Endothelial cell of umbilical vein (primary cell): ENCODE data around the gene CD27. TPM values are rescaled to one million over a fixed set of nuclear protein-coding genes. Genes with fewer than 3 reads are reported as not detected.

Experiments used
- BruUV-seq: library from RNA; stranded (reverse); fragments of 400-500 nt; replicated peaks from 2 replicates; lab custom pipeline; 2021; lab: Mats Ljungman, UMichigan
- CTCF ChIA-PET: fragments of 300-600, 350-600 bp; sonication (Branson Sonifier 250); formaldehyde crosslinking; loops from one replicate; lab custom pipeline; 2021; ENCODE audit warnings: antibody characterized with exemption, inconsistent platforms; lab: Charles Lee
- POLR2A ChIA-PET: fragments of 300-600, 350-600 bp; sonication (Branson Sonifier 250); formaldehyde crosslinking; loops from one replicate; lab custom pipeline; 2021; ENCODE audit warnings: antibody characterized with exemption, inconsistent platforms; lab: Charles Lee
- DNase-seq: peaks from one replicate; pipeline ENCODE4 v3.0.0-alpha.2; 2011; ENCODE audit warnings: low read depth, low spot score
- FAIRE-seq: peaks from 2 replicates; lab custom pipeline; 2011; peaks lifted over from hg19 to GRCh38; lab: Jason Lieb, UNC
- H2AFZ ChIP-seq: 2 replicates; pipeline ENCODE4 v1.6.0; 2012; ENCODE audit warnings: low read depth, low read length, control low read depth, inconsistent platforms
- H3K27ac ChIP-seq: 2 replicates; pipeline ENCODE4 v1.5.1; 2011; ENCODE audit warnings: low read depth, mild to moderate bottlenecking, control low read depth, low read length, moderate library complexity; ENCODE audit not compliant: insufficient read depth
- H3K27me3 ChIP-seq, 2 experiments: 2 replicates each; pipeline versions ENCODE4 v1.6.0 to v1.6.1; 2011; ENCODE audit warnings: low read length in 2 of 2, mixed read lengths in 1 of 2; ENCODE audit not compliant: control insufficient read depth in 2 of 2, insufficient read depth in 2 of 2
- H3K36me3 ChIP-seq, 2 experiments: 2 replicates in 1 of 2; 3 replicates in 1 of 2; pipeline ENCODE4 v1.5.1; 2011; ENCODE audit warnings: low read length in 2 of 2, mild to moderate bottlenecking in 1 of 2, moderate library complexity in 1 of 2; ENCODE audit not compliant: control insufficient read depth in 2 of 2, insufficient read depth in 2 of 2; ENCODE audit errors: extremely low read depth in 1 of 2
- H3K4me1 ChIP-seq: 3 replicates; pipeline ENCODE4 v1.5.1; 2011; ENCODE audit warnings: mild to moderate bottlenecking, low read length; ENCODE audit not compliant: control insufficient read depth, insufficient read depth; ENCODE audit errors: extremely low read depth
- H3K4me2 ChIP-seq: 2 replicates; pipeline ENCODE4 v1.6.1; 2011; ENCODE audit warnings: low read length, control low read depth, mixed read lengths; ENCODE audit not compliant: insufficient read depth
- H3K4me3 ChIP-seq, 3 experiments: fragments of 200-600 bp in 1 of 3; sonication (generic), shearing (Covaris generic) in 1 of 3; replicated peaks in 1 of 3; 2 replicates each; pipeline ENCODE4 v1.5.1; 2011 to 2016; ENCODE audit warnings: control low read depth in 3 of 3, low read length in 3 of 3, mild to moderate bottlenecking in 2 of 3, inconsistent platforms in 1 of 3, low read depth in 1 of 3, moderate library complexity in 1 of 3; ENCODE audit not compliant: insufficient read depth in 1 of 3
- H3K79me2 ChIP-seq: 2 replicates; pipeline ENCODE4 v1.6.0; 2012; ENCODE audit warnings: low read length, inconsistent platforms; ENCODE audit not compliant: control insufficient read depth, insufficient read depth
- H3K9ac ChIP-seq: replicated peaks from 2 replicates; pipeline ENCODE3; 2011; ENCODE audit warnings: low read length, control low read depth; ENCODE audit not compliant: insufficient read depth; ENCODE audit errors: extremely low read depth
- H3K9me1 ChIP-seq: replicated peaks from 3 replicates; pipeline ENCODE4 v1.6.0; 2011; ENCODE audit warnings: mild to moderate bottlenecking, low read length; ENCODE audit not compliant: control insufficient read depth, insufficient read depth; ENCODE audit errors: extremely low read depth
- H3K9me3 ChIP-seq: replicated peaks from 2 replicates; pipeline ENCODE4 v1.5.1; 2012; ENCODE audit warnings: low read length, inconsistent platforms; ENCODE audit not compliant: control insufficient read depth, insufficient read depth
- H4K20me1 ChIP-seq: replicated peaks from 2 replicates; pipeline ENCODE3; 2011; ENCODE audit warnings: mild to moderate bottlenecking, low read length; ENCODE audit not compliant: control insufficient read depth, insufficient read depth; ENCODE audit errors: extremely low read depth
- EZH2 ChIP-seq: IDR thresholded peaks from 2 replicates; pipeline ENCODE4 v1.6.1; 2012; ENCODE audit warnings: borderline replicate concordance, low read depth, mild to moderate bottlenecking, moderate library complexity, low read length, inconsistent platforms; ENCODE audit not compliant: severe bottlenecking
- FOS ChIP-seq: IDR thresholded peaks from 2 replicates; pipeline ENCODE4 v1.6.1; 2011; ENCODE audit warnings: mild to moderate bottlenecking, low read length, moderate library complexity, borderline replicate concordance; ENCODE audit not compliant: insufficient read depth
- GATA2 ChIP-seq: IDR thresholded peaks from 2 replicates; pipeline ENCODE4 v1.7.0; 2011; ENCODE audit warnings: low read depth, mild to moderate bottlenecking, moderate library complexity, mixed read lengths, low read length; ENCODE audit not compliant: insufficient read length, insufficient read depth
- JUN ChIP-seq: IDR thresholded peaks from 2 replicates; pipeline ENCODE4 v1.6.1; 2011; ENCODE audit warnings: borderline replicate concordance, low read depth; ENCODE audit not compliant: insufficient read length, insufficient read depth
- MYC ChIP-seq: IDR thresholded peaks from one replicate; pipeline ENCODE4 v1.6.1; 2011; ENCODE audit warnings: mild to moderate bottlenecking, low read depth, low read length
- POLR2A ChIP-seq: IDR thresholded peaks from 2 replicates; pipeline ENCODE4 v1.6.1; 2012; ENCODE audit warnings: low read depth, mild to moderate bottlenecking, control low read depth, low read length
- POLR2AphosphoS5 ChIP-seq: IDR thresholded peaks from 2 replicates; pipeline ENCODE4 v1.6.1; 2012; ENCODE audit warnings: low read depth, mild to moderate bottlenecking, control low read depth, low read length, moderate library complexity; ENCODE audit not compliant: insufficient read depth
- dilution Hi-C: fragments of 300-500 bp; cut with MboI; formaldehyde crosslinking; loops from one replicate; pipeline ENCODE4 v1.15.0; 2019; ENCODE audit warnings: low sequenced_read_pairs; ENCODE audit not compliant: extremely low pct_ligation_motif_present
- intact Hi-C: fragments of 100-400 bp; cut with micrococcal nuclease; formaldehyde crosslinking; loops from one replicate; pipeline ENCODE4 v1.10.0; 2022
- polyA plus RNA-seq, 4 experiments: library from polyadenylated mRNA; depleted of rRNA in 3 of 4; stranded (reverse) in 3 of 4; unstranded in 1 of 4; fragments of >200 nt; gene quantifications; 2 replicates each; pipeline versions ENCODE4 v1.2.1 to v1.2.3, GENCODE V29; 2011 to 2012; ENCODE audit warnings: missing spikeins in 1 of 4
- total RNA-seq: library from RNA; stranded (reverse); gene quantifications from 2 replicates; pipeline ENCODE4 v1.2.3, GENCODE V29; 2021
- TF ChIP-seq, protein P1 (sequence below): IDR thresholded peaks from 2 replicates; pipeline ENCODE4 v1.6.1; 2011; ENCODE audit not compliant: insufficient read depth, insufficient read length
- TF ChIP-seq, protein P2 (sequence below), 2 donors: IDR thresholded peaks; 1 replicate in 1 of 2; 2 replicates in 1 of 2; pipeline ENCODE4 v1.5.1; 2011; ENCODE audit warnings: low read length in 2 of 2, mild to moderate bottlenecking in 2 of 2, moderate library complexity in 2 of 2, control low read depth in 1 of 2, inconsistent platforms in 1 of 2, low read depth in 1 of 2; ENCODE audit not compliant: insufficient read depth in 1 of 2; ENCODE audit errors: extremely low read depth in 1 of 2

The CD27 gene
- total and polyA plus RNA-seq, 2 donors (not counting 3 experiments of a cell fraction or from before 2014, with no cell fraction given), result not detected

DNA sequence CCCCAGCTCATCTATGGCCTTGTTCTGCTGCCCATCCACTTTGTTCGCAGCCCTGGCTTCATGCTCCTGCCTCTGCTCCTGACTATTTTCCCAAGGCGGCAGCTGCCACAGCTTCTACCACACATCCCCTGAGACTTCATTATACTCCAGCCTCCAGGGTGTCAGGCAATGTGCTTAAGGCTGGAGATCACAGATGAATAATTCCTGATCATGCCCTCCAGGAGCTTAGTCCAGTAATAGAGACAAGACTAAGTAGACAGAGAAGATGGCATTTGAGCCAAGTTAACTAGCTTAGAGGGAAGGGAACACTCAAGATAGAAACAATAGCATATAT lies 14.2 kb downstream of the CD27 start:
- dilution Hi-C loops, result no loop called here
- ChIA-PET POLR2A (interaction anchor here (1.1 to 1.8 kb wide), 2 partner anchors 12 to 29 kb away, joined by 3 to 7 read pairs; partner anchors contain the start of gene VAMP1), CTCF (interaction anchor here (1.1 to 1.2 kb wide), 2 partner anchors 11 to 79 kb away, joined by 3 to 5 read pairs; partner anchors contain the start of gene VAMP1)
- Histone ChIP-seq H3K4me1 (peaks cover 13% of the 10 kb centered on the region), H3K9me3 (no peaks in the 10 kb centered on the region), H3K9me1 (no peaks in the 10 kb centered on the region), H3K27me3 (no peaks in the 10 kb centered on the region), H3K4me3 (no peak overlapping the region), H2AFZ (no peak overlapping the region), H4K20me1 (no peaks in the 10 kb centered on the region), H3K4me2 (no peak overlapping the region), H3K36me3 (peaks cover 6 to 19% of the 10 kb centered on the region in 2 experiments), H3K9ac (no peak overlapping the region), H3K27ac (no peak overlapping the region), H3K79me2 (no peaks in the 10 kb centered on the region)
- TF ChIP-seq POLR2AphosphoS5 (no peak), MYC (no peak), POLR2A (no peak), JUN (no peak), FOS (no peak), EZH2 (no peak), GATA2 (no peak)
- TF ChIP-seq, protein P1, sequence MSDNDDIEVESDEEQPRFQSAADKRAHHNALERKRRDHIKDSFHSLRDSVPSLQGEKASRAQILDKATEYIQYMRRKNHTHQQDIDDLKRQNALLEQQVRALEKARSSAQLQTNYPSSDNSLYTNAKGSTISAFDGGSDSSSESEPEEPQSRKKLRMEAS, result no peak
- TF ChIP-seq, protein P2, sequence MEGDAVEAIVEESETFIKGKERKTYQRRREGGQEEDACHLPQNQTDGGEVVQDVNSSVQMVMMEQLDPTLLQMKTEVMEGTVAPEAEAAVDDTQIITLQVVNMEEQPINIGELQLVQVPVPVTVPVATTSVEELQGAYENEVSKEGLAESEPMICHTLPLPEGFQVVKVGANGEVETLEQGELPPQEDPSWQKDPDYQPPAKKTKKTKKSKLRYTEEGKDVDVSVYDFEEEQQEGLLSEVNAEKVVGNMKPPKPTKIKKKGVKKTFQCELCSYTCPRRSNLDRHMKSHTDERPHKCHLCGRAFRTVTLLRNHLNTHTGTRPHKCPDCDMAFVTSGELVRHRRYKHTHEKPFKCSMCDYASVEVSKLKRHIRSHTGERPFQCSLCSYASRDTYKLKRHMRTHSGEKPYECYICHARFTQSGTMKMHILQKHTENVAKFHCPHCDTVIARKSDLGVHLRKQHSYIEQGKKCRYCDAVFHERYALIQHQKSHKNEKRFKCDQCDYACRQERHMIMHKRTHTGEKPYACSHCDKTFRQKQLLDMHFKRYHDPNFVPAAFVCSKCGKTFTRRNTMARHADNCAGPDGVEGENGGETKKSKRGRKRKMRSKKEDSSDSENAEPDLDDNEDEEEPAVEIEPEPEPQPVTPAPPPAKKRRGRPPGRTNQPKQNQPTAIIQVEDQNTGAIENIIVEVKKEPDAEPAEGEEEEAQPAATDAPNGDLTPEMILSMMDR (IDR thresholded peaks at IDR 0.05; ENCODE audit: extremely low read depth in 1 of 2, insufficient read depth in 1 of 2, low read depth in 1 of 2, low read length in 2 of 2), result no peak
- no peak for FAIRE-seq
- intact Hi-C loops, result no loop called here
- no TSS peak for BruUV-seq
- DNase-seq, result no peak
